GM12875 (cell line): Measurements from ENCODE around the gene ANKMY1.

Experiments used
- H3K4me3 ChIP-seq: one replicate; pipeline ENCODE4 v1.5.1; 2011; ENCODE audit warnings: low read depth, low read length, control low read depth
- CTCF ChIP-seq: IDR thresholded peaks from 2 replicates; pipeline ENCODE4 v1.5.1; 2011; ENCODE audit warnings: low read depth, mild to moderate bottlenecking, control low read depth, inconsistent platforms, low read length, moderate library complexity, borderline replicate concordance; ENCODE audit not compliant: insufficient read depth

Gene ANKMY1

GRCh38 chr2:240503375-240503774, 54.4 kb downstream of the ANKMY1 start:
- TF ChIP-seq CTCF = no peak

GRCh38 chr2:240502430-240503121, 55.2 kb downstream of the ANKMY1 start:
- TF ChIP-seq CTCF = no peak
- H3K4me3 ChIP-seq = no peak overlapping the region

More at GRCh38 chr2:240503375-240503774, 54.4 kb downstream of the ANKMY1 start:
- H3K4me3 ChIP-seq = no peak overlapping the region

- TF ChIP-seq CTCF = no peak
- no peak overlapping the region for H3K4me3 ChIP-seq
Measured at GRCh38 chr2:240502059-240502429, 55.7 kb downstream of the ANKMY1 start.

- no peak for TF ChIP-seq CTCF
- H3K4me3 ChIP-seq = no peak overlapping the region
Measured at GRCh38 chr2:240501531-240501991, 56.2 kb downstream of the ANKMY1 start.

- no peak for TF ChIP-seq CTCF
Measured at GRCh38 chr2:240500561-240501423, 57.0 kb downstream of the ANKMY1 start.

GRCh38 chr2:240499309-240500301, 58.2 kb downstream of the ANKMY1 start:
- TF ChIP-seq CTCF = no peak
- no peak overlapping the region for H3K4me3 ChIP-seq

More at GRCh38 chr2:240500561-240501423, 57.0 kb downstream of the ANKMY1 start:
- no peak overlapping the region for H3K4me3 ChIP-seq
